ENCODE data around the gene FNDC7. TPM values are rescaled to one million over a fixed set of nuclear protein-coding genes. Genes with fewer than 3 reads are reported as not detected.

The FNDC7 gene
- total and polyA plus RNA-seq, 9 donors: 0.13 to 0.22 (median 0.15) TPM; not detected in 6

- intact Hi-C loops (cut with DNase I): loop anchor here in 1 of 4 donors (10.0 kb wide), 1 partner anchor 54 kb away; the partner anchor contains the start of gene PRPF38B
- no peak overlapping the region for H3K4me3 ChIP-seq
- H3K27me3 ChIP-seq: no peaks in the 10 kb centered on the region
- H3K36me3 ChIP-seq: no peaks in the 10 kb centered on the region
- peaks cover 5% of the 10 kb centered on the region for H3K4me1 ChIP-seq (ENCODE audit: insufficient read depth)
- no peak for TF ChIP-seq POLR2A (IDR thresholded peaks at IDR 0.05)
- no peak overlapping the region for H3K27ac ChIP-seq
- no peaks in the 10 kb centered on the region for H3K9me3 ChIP-seq
- WGBS, 3 donors: 92 to 95% (median 94%) methylated on average over 4 of the region's 4 CpGs
- no peak for DNase-seq
These were observed 36.4 kb downstream of the FNDC7 start for GRCh38 chr1:108749081-108749480.

- Histone ChIP-seq H3K4me1 (ENCODE audit: insufficient read depth) (peaks cover 5% of the 10 kb centered on the region), H3K4me3 (no peak overlapping the region), H3K36me3 (no peaks in the 10 kb centered on the region), H3K27ac (no peak overlapping the region), H3K9me3 (no peaks in the 10 kb centered on the region), H3K27me3 (no peaks in the 10 kb centered on the region)
- TF ChIP-seq POLR2A (IDR thresholded peaks at IDR 0.05) (no peak), EP300 (IDR thresholded peaks at IDR 0.05) (no peak)
- TF ChIP-seq, protein P1, sequence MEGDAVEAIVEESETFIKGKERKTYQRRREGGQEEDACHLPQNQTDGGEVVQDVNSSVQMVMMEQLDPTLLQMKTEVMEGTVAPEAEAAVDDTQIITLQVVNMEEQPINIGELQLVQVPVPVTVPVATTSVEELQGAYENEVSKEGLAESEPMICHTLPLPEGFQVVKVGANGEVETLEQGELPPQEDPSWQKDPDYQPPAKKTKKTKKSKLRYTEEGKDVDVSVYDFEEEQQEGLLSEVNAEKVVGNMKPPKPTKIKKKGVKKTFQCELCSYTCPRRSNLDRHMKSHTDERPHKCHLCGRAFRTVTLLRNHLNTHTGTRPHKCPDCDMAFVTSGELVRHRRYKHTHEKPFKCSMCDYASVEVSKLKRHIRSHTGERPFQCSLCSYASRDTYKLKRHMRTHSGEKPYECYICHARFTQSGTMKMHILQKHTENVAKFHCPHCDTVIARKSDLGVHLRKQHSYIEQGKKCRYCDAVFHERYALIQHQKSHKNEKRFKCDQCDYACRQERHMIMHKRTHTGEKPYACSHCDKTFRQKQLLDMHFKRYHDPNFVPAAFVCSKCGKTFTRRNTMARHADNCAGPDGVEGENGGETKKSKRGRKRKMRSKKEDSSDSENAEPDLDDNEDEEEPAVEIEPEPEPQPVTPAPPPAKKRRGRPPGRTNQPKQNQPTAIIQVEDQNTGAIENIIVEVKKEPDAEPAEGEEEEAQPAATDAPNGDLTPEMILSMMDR (IDR thresholded peaks at IDR 0.05): no peak
- 68 to 79% (median 79%) methylated on average over 1 of the region's 1 CpG for WGBS, 3 donors
- DNase-seq: no peak
- intact Hi-C loops (cut with DNase I): no loop called here
These were observed 37.9 kb downstream of the FNDC7 start for GRCh38 chr1:108750476-108751181.

DNA sequence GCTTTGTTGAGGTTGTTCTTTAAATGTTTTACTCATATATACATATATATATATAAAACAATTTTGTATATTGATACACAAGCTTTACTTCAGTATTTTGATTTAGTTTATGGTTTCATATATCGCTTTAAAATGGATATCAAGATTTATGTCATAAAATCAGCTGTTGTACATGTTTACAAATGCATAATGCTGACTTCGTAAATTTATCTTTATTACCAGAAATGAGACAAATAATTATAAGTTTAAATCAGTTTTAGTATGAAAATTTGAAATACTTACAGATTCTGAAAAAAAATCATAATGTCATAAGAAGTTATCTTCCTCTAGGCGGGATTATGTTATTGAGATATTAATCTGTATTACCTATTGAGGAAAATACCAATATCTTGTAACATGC is 40.7 kb downstream of the FNDC7 start:
- H3K4me3 ChIP-seq: no peak overlapping the region
- no peak overlapping the region for H3K27ac ChIP-seq
- intact Hi-C loops (cut with DNase I): no loop called here
- H3K27me3 ChIP-seq: no peaks in the 10 kb centered on the region
- no peaks in the 10 kb centered on the region for H3K9me3 ChIP-seq
- no peaks in the 10 kb centered on the region for H3K36me3 ChIP-seq
- DNase-seq: no peak
- TF ChIP-seq POLR2A (IDR thresholded peaks at IDR 0.05): no peak
- TF ChIP-seq EP300 (IDR thresholded peaks at IDR 0.05): no peak
- TF ChIP-seq, protein P1 (IDR thresholded peaks at IDR 0.05): no peak
- WGBS, 3 donors: 80 to 81% (median 80%) methylated on average over 3 of the region's 3 CpGs
- H3K4me1 ChIP-seq (ENCODE audit: insufficient read depth): peaks cover 2% of the 10 kb centered on the region

DNA sequence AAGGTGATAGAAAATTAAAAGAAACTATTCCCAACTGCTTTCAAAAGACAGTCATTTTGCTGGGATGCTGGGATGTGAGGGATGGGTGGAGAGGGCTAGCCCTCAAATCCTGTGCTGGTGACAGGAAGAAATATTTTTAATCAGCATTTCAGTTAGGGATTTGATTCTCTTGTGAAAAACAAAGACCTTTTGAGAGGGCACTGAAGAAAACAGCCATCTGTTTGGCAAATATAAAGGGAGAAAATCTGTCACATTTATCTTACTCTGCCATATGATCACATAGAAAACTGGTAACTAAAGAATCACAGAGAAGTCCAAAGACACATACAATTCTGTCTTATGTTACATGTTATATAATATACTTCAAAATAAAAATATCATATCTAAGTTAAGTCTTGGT is 46.1 kb downstream of the FNDC7 start:
- no peaks in the 10 kb centered on the region for H3K4me1 ChIP-seq (ENCODE audit: insufficient read depth)
- TF ChIP-seq EP300 (IDR thresholded peaks at IDR 0.05): no peak
- TF ChIP-seq, protein P1 (IDR thresholded peaks at IDR 0.05): no peak
- no peak overlapping the region for H3K4me3 ChIP-seq
- intact Hi-C loops (cut with DNase I): no loop called here
- no peak overlapping the region for H3K27ac ChIP-seq
- H3K27me3 ChIP-seq: no peaks in the 10 kb centered on the region
- DNase-seq: no peak
- no peaks in the 10 kb centered on the region for H3K36me3 ChIP-seq
- H3K9me3 ChIP-seq: no peaks in the 10 kb centered on the region

DNA sequence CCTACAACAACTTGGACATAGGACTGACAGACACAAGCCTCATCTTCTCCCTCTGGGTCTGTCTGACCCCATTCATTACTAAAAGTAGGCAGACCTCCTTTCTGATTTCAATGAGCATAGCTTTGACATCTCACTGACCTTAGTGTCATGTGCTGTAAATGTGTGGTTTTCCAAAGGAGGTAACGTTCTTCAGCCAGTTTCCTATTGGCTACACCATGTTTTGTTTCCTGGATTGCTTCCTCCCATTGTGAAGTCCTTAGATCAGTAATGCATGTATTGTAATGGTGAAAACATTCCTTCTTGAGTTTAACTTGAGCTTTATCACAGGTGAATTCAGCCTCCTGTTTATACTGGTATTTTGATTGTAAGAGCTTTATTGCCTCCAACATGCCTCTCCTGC is 54.4 kb downstream of the FNDC7 start:
- Histone ChIP-seq H3K4me3 (no peak overlapping the region), H3K36me3 (no peaks in the 10 kb centered on the region), H3K4me1 (ENCODE audit: insufficient read depth) (no peaks in the 10 kb centered on the region), H3K27ac (no peak overlapping the region), H3K9me3 (no peaks in the 10 kb centered on the region), H3K27me3 (no peaks in the 10 kb centered on the region)
- TF ChIP-seq POLR2A (IDR thresholded peaks at IDR 0.05): no peak
- no peak for TF ChIP-seq EP300 (IDR thresholded peaks at IDR 0.05)
- TF ChIP-seq, protein P1 (IDR thresholded peaks at IDR 0.05): no peak
- WGBS, 3 donors: 65 to 80% (median 75%) methylated on average over 1 of the region's 1 CpG
- DNase-seq: no peak
- intact Hi-C loops (cut with DNase I): no loop called here
